Neural progenitor cell (in vitro differentiated cells): ENCODE measurements around the gene LINC01488. TPM values are rescaled to one million over a fixed set of nuclear protein-coding genes. Genes with fewer than 3 reads are reported as not detected.

Experiments
- DNase-seq: peaks from one replicate; pipeline ENCODE4 v3.0.0-alpha.2; 2016; ENCODE audit warnings: low spot score
- H2AFZ ChIP-seq: fragments of 200-600 bp; sonication (generic); replicated peaks from 2 replicates; pipeline ENCODE4 v1.6.1; 2016; ENCODE audit warnings: antibody characterized with exemption
- H3F3A ChIP-seq: fragments of 200-600 bp; sonication (generic); 2 replicates; pipeline ENCODE4 v1.6.1; 2016; ENCODE audit warnings: antibody characterized with exemption, low read depth
- H3K27ac ChIP-seq: fragments of 200-600 bp; sonication (generic); 2 replicates; pipeline ENCODE4 v1.5.1; 2016; ENCODE audit warnings: mild to moderate bottlenecking
- H3K27me3 ChIP-seq: fragments of 200-600 bp; sonication (generic); 2 replicates; pipeline ENCODE4 v1.6.1; 2016; ENCODE audit warnings: mild to moderate bottlenecking, moderate library complexity
- H3K36me3 ChIP-seq: fragments of 200-600 bp; sonication (generic); 2 replicates; pipeline ENCODE4 v1.5.1; 2016
- H3K4me1 ChIP-seq: fragments of 200-600 bp; sonication (generic); 2 replicates; pipeline ENCODE4 v1.6.1; 2016; ENCODE audit warnings: mixed run types
- H3K4me2 ChIP-seq: fragments of 200-600 bp; sonication (generic); 2 replicates; pipeline ENCODE4 v1.6.1; 2016
- H3K4me3 ChIP-seq: fragments of 200-600 bp; sonication (generic); 2 replicates; pipeline ENCODE4 v1.5.1; 2016
- H3K79me2 ChIP-seq: fragments of 200-600 bp; sonication (generic); 2 replicates; pipeline ENCODE4 v1.6.1; 2016; ENCODE audit warnings: low read depth
- H3K9ac ChIP-seq: fragments of 200-600 bp; sonication (generic); 2 replicates; pipeline ENCODE4 v1.6.1; 2016
- H3K9me3 ChIP-seq: fragments of 200-600 bp; sonication (generic); 2 replicates; pipeline ENCODE4 v1.5.1; 2016; ENCODE audit warnings: low read depth
- H4K20me1 ChIP-seq: fragments of 200-600 bp; sonication (generic); 2 replicates; pipeline ENCODE4 v1.6.1; 2016; ENCODE audit warnings: low read depth
- H3K27ac Mint-ChIP-seq: 3 replicates; pipeline ENCODE4 v1.8.0; 2021; ENCODE audit warnings: mixed read lengths
- H3K27me3 Mint-ChIP-seq: 2 replicates; pipeline ENCODE4 v1.8.0; 2022; ENCODE audit warnings: low read depth, mild to moderate bottlenecking, inconsistent platforms, moderate library complexity, mixed read lengths; ENCODE audit not compliant: insufficient read depth
- H3K36me3 Mint-ChIP-seq: 3 replicates; pipeline ENCODE4 v1.8.0; 2021; ENCODE audit warnings: mixed read lengths
- H3K4me1 Mint-ChIP-seq: 3 replicates; pipeline ENCODE4 v1.8.0; 2021; ENCODE audit warnings: mixed read lengths
- H3K4me3 Mint-ChIP-seq: 3 replicates; pipeline ENCODE4 v1.8.0; 2021; ENCODE audit warnings: mild to moderate bottlenecking, moderate library complexity, mixed read lengths
- H3K9me3 Mint-ChIP-seq: 3 replicates; pipeline ENCODE4 v1.8.0; 2020; ENCODE audit warnings: mixed read lengths
- CTCF ChIP-seq: fragments of 200-600 bp; sonication (generic); IDR thresholded peaks from 2 replicates; pipeline ENCODE4 v1.5.1; 2017; ENCODE audit warnings: antibody characterized with exemption, mild to moderate bottlenecking
- EZH2 ChIP-seq: fragments of 200-600 bp; sonication (generic); IDR thresholded peaks from 2 replicates; pipeline ENCODE4 v1.6.1; 2017; ENCODE audit warnings: antibody characterized with exemption, mild to moderate bottlenecking, moderate library complexity
- EZH2phosphoT487 ChIP-seq: fragments of 200-600 bp; sonication (generic); IDR thresholded peaks from 2 replicates; pipeline ENCODE4 v1.6.1; 2017; ENCODE audit warnings: antibody characterized with exemption
- total RNA-seq: library from RNA; depleted of rRNA; stranded (reverse); fragments of >200 nt; gene quantifications from 2 replicates; pipeline ENCODE4 v1.2.3, GENCODE V29; 2015; ENCODE audit warnings: low replicate concordance

Gene LINC01488
- total RNA-seq, 1 donor from 2014 or later, result 0.09 TPM

GRCh38 chr11:69466039-69466438 is 15.4 kb upstream of the LINC01488 start:
- H4K20me1 ChIP-seq, result no peaks in the 10 kb centered on the region
- no peaks in the 10 kb centered on the region for H3K79me2 ChIP-seq
- no peaks in the 10 kb centered on the region for H3K36me3 ChIP-seq
- H3K4me1 ChIP-seq, result peaks cover 23% of the 10 kb centered on the region
- H2AFZ ChIP-seq, result no peak overlapping the region
- Mint-ChIP-seq H3K27me3 (peaks cover 11% of the 10 kb centered on the region), H3K27ac (no peak overlapping the region), H3K9me3 (peaks cover 4% of the 10 kb centered on the region), H3K36me3 (no peaks in the 10 kb centered on the region), H3K4me3 (no peak overlapping the region), H3K4me1 (peaks cover 46% of the 10 kb centered on the region)
- DNase-seq, result no peak
- H3F3A ChIP-seq, result peaks cover 5% of the 10 kb centered on the region
- H3K9ac ChIP-seq, result no peak overlapping the region
- H3K27me3 ChIP-seq, result no peaks in the 10 kb centered on the region
- no peaks in the 10 kb centered on the region for H3K9me3 ChIP-seq
- H3K4me3 ChIP-seq, result no peak overlapping the region
- no peak for TF ChIP-seq EZH2
- TF ChIP-seq EZH2phosphoT487, result no peak
- no peak for TF ChIP-seq CTCF
- no peak overlapping the region for H3K4me2 ChIP-seq
- H3K27ac ChIP-seq, result no peak overlapping the region

DNA sequence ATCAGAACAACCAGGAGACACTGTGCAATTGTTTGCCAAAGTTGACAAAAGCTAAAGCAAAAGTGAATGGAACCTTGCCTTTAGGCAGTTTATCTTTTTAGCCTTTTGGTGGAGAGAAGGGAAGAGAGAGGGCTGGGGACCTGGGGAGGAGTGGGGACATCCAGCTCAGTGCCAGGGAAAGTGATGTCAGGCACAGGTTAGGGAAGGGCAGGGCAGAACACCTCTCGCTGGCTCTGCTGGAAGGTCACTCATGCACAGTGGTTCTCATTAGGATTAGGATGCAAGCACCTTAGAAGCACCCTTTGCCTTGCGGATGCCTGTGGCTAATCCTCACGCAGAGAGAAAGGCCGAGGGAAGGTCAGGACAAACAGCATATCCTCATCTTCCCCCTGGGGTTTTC is 14.3 kb upstream of the LINC01488 start:
- H3K27me3 ChIP-seq, result no peaks in the 10 kb centered on the region
- Mint-ChIP-seq H3K27me3 (peaks cover 11% of the 10 kb centered on the region), H3K9me3 (no peaks in the 10 kb centered on the region), H3K27ac (no peak overlapping the region), H3K36me3 (no peaks in the 10 kb centered on the region), H3K4me3 (peak overlapping the region; percentile 1), H3K4me1 (peaks cover 55% of the 10 kb centered on the region)
- no peak overlapping the region for H3K27ac ChIP-seq
- no peaks in the 10 kb centered on the region for H4K20me1 ChIP-seq
- no peaks in the 10 kb centered on the region for H3K9me3 ChIP-seq
- peaks cover 17% of the 10 kb centered on the region for H3F3A ChIP-seq
- no peaks in the 10 kb centered on the region for H3K79me2 ChIP-seq
- H3K4me2 ChIP-seq, result no peak overlapping the region
- no peak overlapping the region for H2AFZ ChIP-seq
- DNase-seq, result no peak
- H3K36me3 ChIP-seq, result no peaks in the 10 kb centered on the region
- TF ChIP-seq EZH2phosphoT487 (no peak), CTCF (no peak), EZH2 (no peak)
- peaks cover 35% of the 10 kb centered on the region for H3K4me1 ChIP-seq
- H3K4me3 ChIP-seq, result no peak overlapping the region
- no peak overlapping the region for H3K9ac ChIP-seq

DNA sequence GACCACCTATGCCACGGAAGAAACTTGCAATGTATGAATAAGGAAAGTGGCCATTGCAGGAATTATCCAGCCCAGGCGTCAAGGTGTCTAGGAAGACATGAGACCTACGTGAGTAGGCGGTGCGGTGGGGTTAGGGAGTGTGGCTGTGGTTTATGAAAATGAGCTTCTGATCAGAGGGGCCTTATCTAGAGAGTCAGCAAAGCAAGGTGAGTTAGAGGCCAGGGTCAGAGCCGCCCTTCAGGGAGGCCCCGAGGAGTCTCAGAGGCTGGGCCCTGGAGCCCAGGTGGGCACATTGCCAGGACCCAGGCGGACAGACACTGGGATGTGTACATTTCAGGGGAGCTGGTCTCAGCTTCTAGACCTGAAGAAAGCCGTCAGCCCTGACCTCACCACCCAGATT is 13.8 kb upstream of the LINC01488 start:
- TF ChIP-seq EZH2 (no peak), EZH2phosphoT487 (no peak), CTCF (no peak)
- no peak overlapping the region for H3K4me3 Mint-ChIP-seq
- peaks cover 8% of the 10 kb centered on the region for H3K27me3 Mint-ChIP-seq
- Histone ChIP-seq H3K4me3 (no peak overlapping the region), H3K27me3 (no peaks in the 10 kb centered on the region), H3K4me1 (peaks cover 36% of the 10 kb centered on the region), H3K9me3 (no peaks in the 10 kb centered on the region), H4K20me1 (no peaks in the 10 kb centered on the region), H3F3A (peaks cover 17% of the 10 kb centered on the region), H3K9ac (no peak overlapping the region), H3K36me3 (no peaks in the 10 kb centered on the region), H3K4me2 (no peak overlapping the region), H2AFZ (no peak overlapping the region), H3K27ac (no peak overlapping the region), H3K79me2 (no peaks in the 10 kb centered on the region)
- peaks cover 54% of the 10 kb centered on the region for H3K4me1 Mint-ChIP-seq
- peak overlapping the region; percentile 34 for H3K27ac Mint-ChIP-seq
- H3K9me3 Mint-ChIP-seq, result no peaks in the 10 kb centered on the region
- no peaks in the 10 kb centered on the region for H3K36me3 Mint-ChIP-seq
- no peak for DNase-seq
